Duodenal mucosa (tissue), 2 donors: Measurements from ENCODE around the gene BAG1.
A peak's percentile ranks its signal among the peaks of the same experiment; 100 is the strongest.

ENCODE experiments used
- H3K27ac ChIP-seq: one replicate; pipeline ENCODE4 v1.7.0; 2013; ENCODE audit warnings: low read depth, low read length
- H3K27me3 ChIP-seq, 2 donors: one replicate each; pipeline ENCODE4 v1.7.0; 2013; ENCODE audit warnings: low read length in 2 of 2, control low read depth in 1 of 2; ENCODE audit not compliant: insufficient read depth in 2 of 2, control insufficient read depth in 1 of 2
- H3K36me3 ChIP-seq, 2 donors: one replicate each; pipeline ENCODE4 v1.7.0; 2013; ENCODE audit warnings: low read length in 2 of 2, control low read depth in 1 of 2; ENCODE audit not compliant: insufficient read depth in 2 of 2, control insufficient read depth in 1 of 2
- H3K4me1 ChIP-seq, 2 donors: one replicate each; pipeline ENCODE4 v1.7.0; 2013; ENCODE audit warnings: low read length in 2 of 2, control low read depth in 1 of 2; ENCODE audit not compliant: insufficient read depth in 2 of 2, control insufficient read depth in 1 of 2
- H3K4me3 ChIP-seq, 2 donors: one replicate each; pipeline ENCODE4 v1.7.0; 2013; ENCODE audit warnings: low read length in 2 of 2, low read depth in 1 of 2
- H3K9ac ChIP-seq, 2 donors: one replicate each; pipeline ENCODE4 v1.7.0; 2013; ENCODE audit warnings: low read length in 2 of 2, low read depth in 1 of 2
- H3K9me3 ChIP-seq, 2 donors: one replicate each; pipeline ENCODE4 v1.7.0; 2013; ENCODE audit warnings: low read length in 2 of 2, control low read depth in 1 of 2; ENCODE audit not compliant: control insufficient read depth in 1 of 2

The BAG1 gene

GRCh38 chr9:33264473-33265177 is at the start of gene BAG1, which contains the start of gene CHMP5:
BAG1 (minus strand) TSS chr9:33264708.
CHMP5 (plus strand) TSS chr9:33265049; CDS start chr9:33265079, 30 bp downstream.
- H3K36me3 ChIP-seq: peaks cover 35 to 47% of the 10 kb centered on the region in 2 donors

GRCh38 chr9:33311953-33312352 is 47.4 kb upstream of the BAG1 start:
- H3K4me3 ChIP-seq: no peak overlapping the region
- peaks cover 48 to 95% of the 10 kb centered on the region in 2 donors for H3K36me3 ChIP-seq
- no peaks in the 10 kb centered on the region for H3K27me3 ChIP-seq
- no peaks in the 10 kb centered on the region for H3K9me3 ChIP-seq
- H3K27ac ChIP-seq: no peak overlapping the region
- H3K9ac ChIP-seq: no peak overlapping the region
- H3K4me1 ChIP-seq: no peaks in the 10 kb centered on the region

More at GRCh38 chr9:33264473-33265177, at the start of gene BAG1, which contains the start of gene CHMP5:
- H3K9me3 ChIP-seq: no peaks in the 10 kb centered on the region
- peak within 1 kb of the TSS; percentile 98 to 99 for H3K4me3 ChIP-seq
- H3K27me3 ChIP-seq: no peaks in the 10 kb centered on the region
- H3K9ac ChIP-seq: peak within 1 kb of the TSS; percentile 96 to 98
- peaks cover 24 to 33% of the 10 kb centered on the region in 2 donors for H3K4me1 ChIP-seq
- H3K27ac ChIP-seq: peak within 1 kb of the TSS; percentile 84

GRCh38 chr9:33310748-33311147 is 46.2 kb upstream of the BAG1 start:
- H3K27ac ChIP-seq: no peak overlapping the region
- no peaks in the 10 kb centered on the region for H3K9me3 ChIP-seq
- H3K9ac ChIP-seq: no peak overlapping the region
- H3K27me3 ChIP-seq: no peaks in the 10 kb centered on the region
- H3K36me3 ChIP-seq: peaks cover 49 to 99% of the 10 kb centered on the region in 2 donors
- no peak overlapping the region for H3K4me3 ChIP-seq
- H3K4me1 ChIP-seq: no peaks in the 10 kb centered on the region

- Histone ChIP-seq H3K4me1 (no peaks in the 10 kb centered on the region), H3K9me3 (no peaks in the 10 kb centered on the region), H3K4me3 (no peak overlapping the region), H3K9ac (no peak overlapping the region), H3K27ac (no peak overlapping the region), H3K36me3 (peaks cover 57 to 99% of the 10 kb centered on the region in 2 donors), H3K27me3 (no peaks in the 10 kb centered on the region)
Observed at GRCh38 chr9:33309903-33310302, 45.4 kb upstream of the BAG1 start.

- H3K27ac ChIP-seq: no peak overlapping the region
- no peaks in the 10 kb centered on the region for H3K9me3 ChIP-seq
- H3K4me3 ChIP-seq: no peak overlapping the region
- no peaks in the 10 kb centered on the region for H3K4me1 ChIP-seq
- H3K9ac ChIP-seq: no peak overlapping the region
- H3K27me3 ChIP-seq: no peaks in the 10 kb centered on the region
- peaks cover 56 to 98% of the 10 kb centered on the region in 2 donors for H3K36me3 ChIP-seq
Observed at GRCh38 chr9:33307067-33307466, 42.6 kb upstream of the BAG1 start.

- Histone ChIP-seq H3K9me3 (no peaks in the 10 kb centered on the region), H3K27ac (no peak overlapping the region), H3K9ac (no peak overlapping the region), H3K27me3 (no peaks in the 10 kb centered on the region), H3K36me3 (peaks cover 52 to 97% of the 10 kb centered on the region in 2 donors), H3K4me1 (no peaks in the 10 kb centered on the region), H3K4me3 (no peak overlapping the region)
Observed at GRCh38 chr9:33306037-33306436, 41.5 kb upstream of the BAG1 start.

- no peak overlapping the region for H3K27ac ChIP-seq
- no peaks in the 10 kb centered on the region for H3K27me3 ChIP-seq
- H3K9me3 ChIP-seq: no peaks in the 10 kb centered on the region
- H3K36me3 ChIP-seq: peaks cover 49 to 96% of the 10 kb centered on the region in 2 donors
- peaks cover 0 to 11% of the 10 kb centered on the region in 2 donors for H3K4me1 ChIP-seq
- no peak overlapping the region for H3K4me3 ChIP-seq
- no peak overlapping the region for H3K9ac ChIP-seq
Observed at GRCh38 chr9:33304362-33304761, 39.9 kb upstream of the BAG1 start.

- Histone ChIP-seq H3K36me3 (peaks cover 24 to 92% of the 10 kb centered on the region in 2 donors), H3K9me3 (no peaks in the 10 kb centered on the region), H3K4me3 (no peak overlapping the region), H3K27ac (no peak overlapping the region), H3K4me1 (peaks cover 33 to 48% of the 10 kb centered on the region in 2 donors), H3K9ac (no peak overlapping the region), H3K27me3 (no peaks in the 10 kb centered on the region)
Observed at GRCh38 chr9:33300546-33300945, 36.0 kb upstream of the BAG1 start.

GRCh38 chr9:33297432-33297831 is 32.9 kb upstream of the BAG1 start:
- peaks cover 60 to 73% of the 10 kb centered on the region in 2 donors for H3K4me1 ChIP-seq

GRCh38 chr9:33295571-33295970 is 31.1 kb upstream of the BAG1 start:
- peak overlapping the region in 1 of 2 donors; percentile 9 for H3K4me3 ChIP-seq

More at GRCh38 chr9:33297432-33297831, 32.9 kb upstream of the BAG1 start:
- peak overlapping the region; percentile 44 for H3K27ac ChIP-seq
- H3K9ac ChIP-seq: peak overlapping the region in 1 of 2 donors; percentile 14
- peak overlapping the region in 1 of 2 donors; percentile 8 for H3K4me3 ChIP-seq
- no peaks in the 10 kb centered on the region for H3K9me3 ChIP-seq
- peaks cover 15 to 75% of the 10 kb centered on the region in 2 donors for H3K36me3 ChIP-seq
- H3K27me3 ChIP-seq: no peaks in the 10 kb centered on the region

More at GRCh38 chr9:33295571-33295970, 31.1 kb upstream of the BAG1 start:
- Histone ChIP-seq H3K27me3 (no peaks in the 10 kb centered on the region), H3K36me3 (peaks cover 15 to 57% of the 10 kb centered on the region in 2 donors), H3K4me1 (peaks cover 75 to 85% of the 10 kb centered on the region in 2 donors), H3K9ac (no peak overlapping the region), H3K27ac (no peak overlapping the region), H3K9me3 (no peaks in the 10 kb centered on the region)
